GM04504 (cell line): ENCODE data around the gene SFRP2.

Experiments used
- DNase-seq: peaks from one replicate; pipeline ENCODE4 v3.0.0-alpha.2; 2012; ENCODE audit warnings: low read depth

SFRP2 gene

GRCh38 chr4:153788413-153789276 is at the start of gene SFRP2:
Gene SFRP2, minus strand, starts transcription at chr4:153789083. Its CDS starts 248 bp downstream, at chr4:153788835.
- DNase-seq: no peak

- DNase-seq: no peak
These were observed 49.7 kb upstream of the SFRP2 start for GRCh38 chr4:153838564-153838963.

- no peak for DNase-seq
These were observed 46.0 kb upstream of the SFRP2 start for GRCh38 chr4:153834901-153835300.

- no peak for DNase-seq
These were observed 43.9 kb upstream of the SFRP2 start for GRCh38 chr4:153832720-153833287.

GRCh38 chr4:153832054-153832453 is 43.2 kb upstream of the SFRP2 start:
- no peak for DNase-seq

- DNase-seq: no peak
These were observed 42.4 kb upstream of the SFRP2 start for GRCh38 chr4:153831245-153831644.

- no peak for DNase-seq
These were observed 36.8 kb upstream of the SFRP2 start for GRCh38 chr4:153825691-153826090.

GRCh38 chr4:153825126-153825525 is 36.2 kb upstream of the SFRP2 start:
- no peak for DNase-seq

- DNase-seq: no peak
These were observed 35.6 kb upstream of the SFRP2 start for GRCh38 chr4:153824501-153824900.

- DNase-seq: no peak
These were observed 34.6 kb upstream of the SFRP2 start for GRCh38 chr4:153823483-153823882.

GRCh38 chr4:153822316-153822715 is 33.4 kb upstream of the SFRP2 start:
- no peak for DNase-seq

- DNase-seq: no peak
These were observed 28.6 kb upstream of the SFRP2 start for GRCh38 chr4:153817466-153817865.

- DNase-seq: no peak
These were observed 27.7 kb upstream of the SFRP2 start for GRCh38 chr4:153816542-153816941.

- no peak for DNase-seq
These were observed 25.9 kb upstream of the SFRP2 start for GRCh38 chr4:153814789-153815188.

- no peak for DNase-seq
These were observed 21.3 kb upstream of the SFRP2 start for GRCh38 chr4:153809916-153810810.

- DNase-seq: no peak
These were observed 20.4 kb upstream of the SFRP2 start for GRCh38 chr4:153809307-153809706.

GRCh38 chr4:153808175-153808574 is 19.3 kb upstream of the SFRP2 start:
- no peak for DNase-seq

GRCh38 chr4:153806073-153806472 is 17.2 kb upstream of the SFRP2 start:
- no peak for DNase-seq

- no peak for DNase-seq
These were observed 15.8 kb upstream of the SFRP2 start for GRCh38 chr4:153804722-153805121.

- DNase-seq: no peak
These were observed 10.8 kb upstream of the SFRP2 start for GRCh38 chr4:153799694-153800074.

- no peak for DNase-seq
These were observed 10.2 kb upstream of the SFRP2 start for GRCh38 chr4:153798901-153799693.

GRCh38 chr4:153798420-153798819 is 9.5 kb upstream of the SFRP2 start:
- no peak for DNase-seq
